Brain microvascular endothelial cell (primary cell): ENCODE data around the gene CALCR.

Source experiments
- DNase-seq: peaks from one replicate; pipeline ENCODE4 v3.0.0-alpha.2; 2020
- H3K27ac ChIP-seq: fragments of 250-450 bp; sonication (Bioruptor Pico); 2 replicates; pipeline ENCODE4 v1.5.1; 2020; ENCODE audit warnings: mild to moderate bottlenecking, moderate library complexity
- H3K27me3 ChIP-seq: fragments of 250-450 bp; sonication (Bioruptor Pico); replicated peaks from 2 replicates; pipeline ENCODE4 v1.5.1; 2020; ENCODE audit warnings: mild to moderate bottlenecking
- H3K36me3 ChIP-seq: fragments of 250-450 bp; sonication (Bioruptor Pico); replicated peaks from 2 replicates; pipeline ENCODE4 v1.5.1; 2020; ENCODE audit warnings: mild to moderate bottlenecking
- H3K4me3 ChIP-seq: 2 replicates; pipeline ENCODE4 v1.5.1; 2011; ENCODE audit warnings: low read depth, mild to moderate bottlenecking, control low read depth, low read length, moderate library complexity
- CTCF ChIP-seq: IDR thresholded peaks from 2 replicates; pipeline ENCODE4 v1.5.1; 2011; ENCODE audit warnings: low read depth, mild to moderate bottlenecking, moderate library complexity, low read length, control low read depth, inconsistent platforms; ENCODE audit errors: missing control alignments
- in situ Hi-C: cut with HindIII; loops from 2 replicates; pipeline ENCODE4 v1.10.0; 2017; ENCODE audit warnings: low sequenced_read_pairs, low pct_ligation_motif_present

The CALCR gene

GRCh38 chr7:93447509-93447908 is 127.0 kb downstream of the CALCR start:
- in situ Hi-C loops: no loop called here
- no peak for TF ChIP-seq CTCF
- H3K4me3 ChIP-seq: no peak overlapping the region
- DNase-seq: no peak
- H3K36me3 ChIP-seq: no peaks in the 10 kb centered on the region
- H3K27me3 ChIP-seq: peaks cover 11% of the 10 kb centered on the region
- H3K27ac ChIP-seq: no peak overlapping the region

GRCh38 chr7:93442478-93443224 is 131.9 kb downstream of the CALCR start:
- TF ChIP-seq CTCF: peak; percentile 85
- no peak overlapping the region for H3K4me3 ChIP-seq
- no peaks in the 10 kb centered on the region for H3K36me3 ChIP-seq
- in situ Hi-C loops: no loop called here
- peak; percentile 43 for DNase-seq
- H3K27ac ChIP-seq: no peak overlapping the region
- peaks cover 4% of the 10 kb centered on the region for H3K27me3 ChIP-seq

GRCh38 chr7:93435791-93436190 is 138.7 kb downstream of the CALCR start:
- Histone ChIP-seq H3K4me3 (no peak overlapping the region), H3K36me3 (no peaks in the 10 kb centered on the region), H3K27ac (no peak overlapping the region), H3K27me3 (no peaks in the 10 kb centered on the region)
- in situ Hi-C loops: no loop called here
- no peak for DNase-seq
- TF ChIP-seq CTCF: no peak

- Histone ChIP-seq H3K27me3 (no peaks in the 10 kb centered on the region), H3K4me3 (no peak overlapping the region), H3K36me3 (no peaks in the 10 kb centered on the region), H3K27ac (no peak overlapping the region)
- in situ Hi-C loops: no loop called here
- no peak for TF ChIP-seq CTCF
- no peak for DNase-seq
Measured at GRCh38 chr7:93432130-93432529, 142.4 kb downstream of the CALCR start.

GRCh38 chr7:93430917-93431588 is 143.5 kb downstream of the CALCR start:
- DNase-seq: no peak
- no peaks in the 10 kb centered on the region for H3K36me3 ChIP-seq
- TF ChIP-seq CTCF: no peak
- no peak overlapping the region for H3K4me3 ChIP-seq
- H3K27me3 ChIP-seq: no peaks in the 10 kb centered on the region
- in situ Hi-C loops: no loop called here
- no peak overlapping the region for H3K27ac ChIP-seq
